NCI-H1436 treated with DMSO at 0.1 percent for 48 hours (cell line): ENCODE results near the gene VIM.

Experiments used
- DNase-seq: peaks from one replicate; lab custom pipeline; 2025; lab: John Stamatoyannopoulos, UW

Gene VIM

GRCh38 chr10:17210361-17210760 is 17.7 kb upstream of the VIM start:
- DNase-seq: no peak

- no peak for DNase-seq
Observed at GRCh38 chr10:17212802-17213221, 15.2 kb upstream of the VIM start.

- no peak for DNase-seq
Observed at GRCh38 chr10:17213646-17214349, 14.2 kb upstream of the VIM start.

GRCh38 chr10:17214526-17214925 is 13.5 kb upstream of the VIM start:
- no peak for DNase-seq

- no peak for DNase-seq
Observed at GRCh38 chr10:17214971-17215781, 12.9 kb upstream of the VIM start.

GRCh38 chr10:17215782-17216122 is 12.3 kb upstream of the VIM start:
- DNase-seq: no peak

GRCh38 chr10:17216217-17216900 is 11.7 kb upstream of the VIM start:
- no peak for DNase-seq

- DNase-seq: no peak
Observed at GRCh38 chr10:17216901-17217395, 11.1 kb upstream of the VIM start.

- DNase-seq: no peak
Observed at GRCh38 chr10:17217631-17218232, 10.3 kb upstream of the VIM start.

GRCh38 chr10:17219024-17219423 is 9.0 kb upstream of the VIM start:
- no peak for DNase-seq

- no peak for DNase-seq
Observed at GRCh38 chr10:17220652-17221100, 7.4 kb upstream of the VIM start.

- no peak for DNase-seq
Observed at GRCh38 chr10:17222329-17222728, 5.7 kb upstream of the VIM start.

- DNase-seq: no peak
Observed at GRCh38 chr10:17225808-17226207, 2.2 kb upstream of the VIM start.

GRCh38 chr10:17226891-17227303 is 1.1 kb upstream of the VIM start:
- DNase-seq: no peak

- DNase-seq: no peak
Observed at GRCh38 chr10:17227367-17228090, 512 bp upstream of the VIM start.

GRCh38 chr10:17229016-17229716 is 1.1 kb downstream of the VIM start:
- DNase-seq: no peak

GRCh38 chr10:17229717-17229966 is 1.6 kb downstream of the VIM start:
- DNase-seq: no peak

- DNase-seq: no peak
Observed at GRCh38 chr10:17229967-17230682, 2.1 kb downstream of the VIM start.

- DNase-seq: no peak
Observed at GRCh38 chr10:17231788-17232187, 3.7 kb downstream of the VIM start.

- no peak for DNase-seq
Observed at GRCh38 chr10:17232276-17232960, 4.4 kb downstream of the VIM start.
